Liver (tissue), 9 donors: Measurements from ENCODE around the gene MEGF6. TPM values are rescaled to one million over a fixed set of nuclear protein-coding genes. Genes with fewer than 3 reads are reported as not detected.

Experiments
- DNase-seq: peaks from one replicate; pipeline ENCODE4 v3.0.0-alpha.2; 2017; ENCODE audit warnings: low spot score
- H3K27ac ChIP-seq, 2 donors: one replicate each; pipeline ENCODE4 v1.7.0; 2013; ENCODE audit warnings: inconsistent platforms in 2 of 2, low read length in 2 of 2, control low read depth in 1 of 2, low read depth in 1 of 2, mild to moderate bottlenecking in 1 of 2
- H3K27me3 ChIP-seq, 4 donors: one replicate each; pipeline versions ENCODE4 v1.6.1 to v1.7.0; 2013; ENCODE audit warnings: low read length in 3 of 4, inconsistent platforms in 1 of 4, mild to moderate bottlenecking in 1 of 4, moderate library complexity in 1 of 4; ENCODE audit not compliant: control insufficient read depth in 4 of 4, insufficient read depth in 4 of 4
- H3K36me3 ChIP-seq, 4 donors: one replicate each; pipeline versions ENCODE4 v1.6.1 to v1.7.0; 2013; ENCODE audit warnings: low read length in 3 of 4, mild to moderate bottlenecking in 3 of 4, low read depth in 1 of 4, moderate library complexity in 1 of 4; ENCODE audit not compliant: control insufficient read depth in 4 of 4, insufficient read depth in 3 of 4
- H3K4me1 ChIP-seq, 4 donors: one replicate each; pipeline versions ENCODE4 v1.6.1 to v1.7.0; 2013; ENCODE audit warnings: low read length in 3 of 4, mild to moderate bottlenecking in 3 of 4, moderate library complexity in 1 of 4; ENCODE audit not compliant: control insufficient read depth in 4 of 4, insufficient read depth in 4 of 4
- H3K4me3 ChIP-seq, 3 donors: one replicate each; pipeline versions ENCODE4 v1.6.1 to v1.7.0; 2013; ENCODE audit warnings: low read length in 3 of 3, control low read depth in 1 of 3, low read depth in 1 of 3, mild to moderate bottlenecking in 1 of 3
- H3K9ac ChIP-seq, 2 donors: one replicate each; pipeline ENCODE4 v1.7.0; 2013; ENCODE audit warnings: low read length in 2 of 2, mild to moderate bottlenecking in 2 of 2, moderate library complexity in 2 of 2, control low read depth in 1 of 2, low read depth in 1 of 2
- H3K9me3 ChIP-seq, 4 donors: one replicate each; pipeline versions ENCODE4 v1.6.1 to v1.7.0; 2013; ENCODE audit warnings: low read length in 3 of 4; ENCODE audit not compliant: control insufficient read depth in 4 of 4
- ATF3 ChIP-seq: IDR thresholded peaks from 2 replicates; pipeline ENCODE4 v1.6.1; 2016; ENCODE audit warnings: antibody characterized with exemption
- CTCF ChIP-seq: fragments of 150-350 bp; IDR thresholded peaks from 2 replicates; pipeline ENCODE4 v1.5.1; 2017; ENCODE audit warnings: improper control_type of control experiment, low read depth, low read length; ENCODE audit not compliant: missing input control
- EGR1 ChIP-seq, 2 donors: IDR thresholded peaks; 2 replicates each; pipeline ENCODE4 v1.6.1; 2016 to 2018; ENCODE audit warnings: antibody characterized with exemption in 2 of 2, low read depth in 2 of 2
- GABPA ChIP-seq, 2 donors: IDR thresholded peaks in 1 of 2; conservative IDR thresholded peaks in 1 of 2; 2 replicates each; pipeline ENCODE4 v1.6.1; 2016; ENCODE audit warnings: antibody characterized with exemption in 2 of 2, mild to moderate bottlenecking in 1 of 2, moderate library complexity in 1 of 2
- JUND ChIP-seq, 2 donors: IDR thresholded peaks; 2 replicates each; pipeline ENCODE4 v1.6.1; 2016; ENCODE audit warnings: antibody characterized with exemption in 2 of 2
- MAX ChIP-seq: IDR thresholded peaks from 2 replicates; pipeline ENCODE4 v1.6.1; 2016; ENCODE audit warnings: antibody characterized with exemption
- NR2F2 ChIP-seq: IDR thresholded peaks from 2 replicates; pipeline ENCODE4 v1.6.1; 2016; ENCODE audit warnings: antibody characterized with exemption
- RAD21 ChIP-seq, 2 donors: IDR thresholded peaks; 2 replicates each; pipeline ENCODE4 v1.6.1; 2016; ENCODE audit warnings: antibody characterized with exemption in 2 of 2, mild to moderate bottlenecking in 2 of 2
- REST ChIP-seq: IDR thresholded peaks from 2 replicates; pipeline ENCODE4 v1.6.1; 2016; ENCODE audit warnings: antibody characterized with exemption, mild to moderate bottlenecking
- RXRA ChIP-seq, 2 donors: IDR thresholded peaks; 2 replicates each; pipeline ENCODE4 v1.6.1; 2017 to 2018; ENCODE audit warnings: antibody characterized with exemption in 2 of 2, mild to moderate bottlenecking in 1 of 2
- TAF1 ChIP-seq: conservative IDR thresholded peaks from 2 replicates; pipeline ENCODE4 v1.6.1; 2016; ENCODE audit warnings: antibody characterized with exemption, mild to moderate bottlenecking
- YY1 ChIP-seq: IDR thresholded peaks from 2 replicates; pipeline ENCODE4 v1.6.1; 2016; ENCODE audit warnings: antibody characterized with exemption, mild to moderate bottlenecking
- WGBS: extraction: QIAGEN DNeasy Blood & Tissue Kit; methylation state at CpG from one replicate; pipeline ENCODE4 v1.1.7; 2013; 5-methylcytosine and 5-hydroxymethylcytosine counted together
- polyA plus RNA-seq, 2 donors: library from polyadenylated mRNA; stranded (reverse) in 1 of 2; unstranded in 1 of 2; fragments of 200-250 nt in 1 of 2; fragments of >200 nt in 1 of 2; fragmentation: Nextera tagmentation in 1 of 2; extraction: Ambion mirVana in 1 of 2; gene quantifications; one replicate each; pipeline versions ENCODE4 v1.2.1 to v1.2.3, GENCODE V29; 2013 to 2015
- total RNA-seq, 2 donors: library from RNA; depleted of rRNA; stranded (reverse); fragments of >200 nt; gene quantifications; one replicate each; pipeline ENCODE4 v1.2.3, GENCODE V29; 2014
- donor health status: healthy.
- donor health status: healthy.
- donor health status: healthy.
- donor health status: healthy.
- donor health status: healthy.

Gene MEGF6
- total and polyA plus RNA-seq, 4 donors, result 1.3 to 11.0 (median 4.0) TPM

- H3K9ac ChIP-seq, result no peak overlapping the region
- H3K36me3 ChIP-seq, result no peaks in the 10 kb centered on the region
- H3K4me1 ChIP-seq, result no peaks in the 10 kb centered on the region
- H3K4me3 ChIP-seq, result no peak overlapping the region
- H3K27ac ChIP-seq, result no peak overlapping the region
- DNase-seq, result no peak
- peaks cover 0 to 2% (median 0%) of the 10 kb centered on the region in 4 donors for H3K27me3 ChIP-seq
- TF ChIP-seq ATF3 (no peak), CTCF (no peak), TAF1 (no peak), RAD21 (IDR thresholded peaks at IDR 0.05) (no peak), GABPA (IDR thresholded peaks at IDR 0.05 in 1 of 2, conservative IDR thresholded peaks at IDR 0.05 in 1 of 2) (no peak), RXRA (IDR thresholded peaks at IDR 0.05) (no peak), MAX (no peak)
- 70% methylated on average over 14 of the region's 14 CpGs for WGBS
- H3K9me3 ChIP-seq, result no peaks in the 10 kb centered on the region
Observed at GRCh38 chr1:3658231-3658615, 46.9 kb upstream of the MEGF6 start.

GRCh38 chr1:3657578-3658230 is 46.4 kb upstream of the MEGF6 start:
- H3K9ac ChIP-seq, result no peak overlapping the region

More at GRCh38 chr1:3657578-3658230, 46.4 kb upstream of the MEGF6 start:
- 86% methylated on average over 26 of the region's 26 CpGs for WGBS
- Histone ChIP-seq H3K4me1 (peaks cover 1 to 4% (median 3%) of the 10 kb centered on the region in 4 donors), H3K4me3 (no peak overlapping the region), H3K27ac (no peak overlapping the region), H3K27me3 (peaks cover 0 to 2% (median 0%) of the 10 kb centered on the region in 4 donors), H3K36me3 (no peaks in the 10 kb centered on the region), H3K9me3 (no peaks in the 10 kb centered on the region)
- DNase-seq, result no peak
- TF ChIP-seq MAX (no peak), YY1 (no peak), EGR1 (IDR thresholded peaks at IDR 0.05; ENCODE audit: low read depth in 2 of 2) (no peak), JUND (IDR thresholded peaks at IDR 0.05) (no peak), NR2F2 (no peak), REST (no peak), RAD21 (IDR thresholded peaks at IDR 0.05) (no peak)
